ENCODE results near the gene EVI2B.
"Not testable (repeated sequence)": the region's sequence is repeated elsewhere in the genome, so short reads cannot be mapped to it uniquely, and the experiment has no call there.

The EVI2B gene

DNA sequence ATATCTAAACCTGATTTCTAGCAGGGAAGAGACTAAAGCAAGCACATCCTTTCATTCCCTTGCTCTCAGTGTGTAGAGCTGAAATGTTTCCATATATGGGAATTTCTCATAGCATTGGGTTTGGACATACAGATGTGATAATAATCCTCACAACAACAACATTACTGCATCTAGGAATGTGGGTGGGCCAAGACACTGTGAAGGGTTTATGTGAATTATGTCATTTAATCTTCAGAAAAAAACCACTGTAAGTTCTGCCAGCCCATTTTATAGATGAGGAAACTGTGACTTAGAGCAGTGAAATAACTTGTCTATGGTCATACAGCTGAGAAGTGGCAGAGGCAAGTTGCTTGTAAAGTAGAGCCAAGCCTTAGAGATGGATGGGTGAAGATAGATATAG, 22.0 kb downstream of the EVI2B start:
- no peak overlapping the region for H3K4me2 ChIP-seq (ENCODE audit: insufficient read depth, low read length, poor library complexity, severe bottlenecking)
- no peak overlapping the region for H3K27ac ChIP-seq (replicated peaks; ENCODE audit: low read length)
- no peak overlapping the region for H3K4me3 ChIP-seq (ENCODE audit: low read length in 2 of 2)
- H3K4ac ChIP-seq (ENCODE audit: low read length), result no peak overlapping the region
- no peaks in the 10 kb centered on the region for H3K27me3 ChIP-seq (ENCODE audit: control insufficient read depth in 3 of 3, insufficient read depth in 3 of 3, low read depth in 1 of 3, low read length in 3 of 3)
- H4K91ac ChIP-seq (ENCODE audit: low read depth, low read length, poor library complexity), result no peak overlapping the region
- no peak overlapping the region for H2AFZ ChIP-seq (ENCODE audit: low read length)
- H4K8ac ChIP-seq (ENCODE audit: low read depth, low read length), result no peak overlapping the region
- H3K23ac ChIP-seq (ENCODE audit: low read depth, low read length, poor library complexity), result no peak overlapping the region
- H3K14ac ChIP-seq (ENCODE audit: low read length), result no peak overlapping the region
- H2BK5ac ChIP-seq (ENCODE audit: low read length), result no peak overlapping the region
- no peak for DNase-seq (ENCODE audit: low spot score)
- H3K9me3 ChIP-seq (replicated peaks in 1 of 2; ENCODE audit: control insufficient read depth in 2 of 2, insufficient read depth in 1 of 2, low read depth in 1 of 2, low read length in 2 of 2), result no peaks in the 10 kb centered on the region
- no peak overlapping the region for H2BK120ac ChIP-seq (ENCODE audit: low read depth, low read length)
- H2AK5ac ChIP-seq (ENCODE audit: low read depth, low read length), result no peak overlapping the region
- H3K18ac ChIP-seq (ENCODE audit: low read length), result no peak overlapping the region
- H3K4me1 ChIP-seq (ENCODE audit: control insufficient read depth in 2 of 2, insufficient read depth in 1 of 2, low read depth in 1 of 2, low read length in 2 of 2), result peaks cover 0 to 2% of the 10 kb centered on the region in 2 donors
- H2BK15ac ChIP-seq (ENCODE audit: low read length), result no peak overlapping the region
- no peaks in the 10 kb centered on the region for H3K79me1 ChIP-seq (ENCODE audit: low read depth, low read length)
- no peak overlapping the region for H3K9ac ChIP-seq (ENCODE audit: low read depth, low read length, poor library complexity)
- peaks cover 3 to 20% of the 10 kb centered on the region in 2 donors for H3K36me3 ChIP-seq (replicated peaks in 1 of 2; ENCODE audit: control insufficient read depth in 2 of 2, insufficient read depth in 2 of 2, low read length in 2 of 2)
- no peak overlapping the region for H2BK12ac ChIP-seq (ENCODE audit: low read length)

DNA sequence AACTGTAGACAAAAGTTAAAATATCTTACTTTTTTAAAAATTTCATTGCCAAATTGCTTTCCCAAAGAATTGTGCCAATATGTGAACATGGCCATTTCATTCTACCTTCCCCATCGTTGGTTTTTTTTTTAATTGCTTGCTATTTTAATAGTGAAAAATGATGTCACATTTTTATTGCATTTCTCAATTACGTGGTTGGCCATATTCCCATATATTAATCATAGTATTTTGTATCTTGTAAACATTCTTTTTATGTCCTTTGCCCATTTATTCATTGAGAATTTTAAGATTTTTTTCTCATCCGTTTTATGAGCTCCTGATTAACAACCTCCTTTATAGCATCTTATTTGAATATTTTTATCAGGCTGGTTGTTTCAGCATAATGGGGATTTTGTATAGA, 24.1 kb downstream of the EVI2B start:
- H3K36me3 ChIP-seq (replicated peaks in 1 of 2; ENCODE audit: control insufficient read depth in 2 of 2, insufficient read depth in 2 of 2, low read length in 2 of 2), result peaks cover 3 to 23% of the 10 kb centered on the region in 2 donors
- H4K8ac ChIP-seq (ENCODE audit: low read depth, low read length), result no peak overlapping the region
- H3K79me1 ChIP-seq (ENCODE audit: low read depth, low read length), result no peaks in the 10 kb centered on the region
- WGBS, 2 donors (ENCODE audit: extremely low coverage in 2 of 2, insufficient read length in 2 of 2, insufficient replicate concordance in 1 of 2), result no CpG with 5 or more reads among the region's 3 CpGs
- H3K27ac ChIP-seq (replicated peaks; ENCODE audit: low read length), result no peak overlapping the region
- H3K9ac ChIP-seq (ENCODE audit: low read depth, low read length, poor library complexity), result no peak overlapping the region
- H2BK5ac ChIP-seq (ENCODE audit: low read length), result no peak overlapping the region
- no peak overlapping the region for H3K4me3 ChIP-seq (ENCODE audit: low read length in 2 of 2)
- H3K4me1 ChIP-seq (ENCODE audit: control insufficient read depth in 2 of 2, insufficient read depth in 1 of 2, low read depth in 1 of 2, low read length in 2 of 2), result no peaks in the 10 kb centered on the region
- no peak overlapping the region for H2BK15ac ChIP-seq (ENCODE audit: low read length)
- H2AFZ ChIP-seq (ENCODE audit: low read length), result no peak overlapping the region
- no peak overlapping the region for H2BK120ac ChIP-seq (ENCODE audit: low read depth, low read length)
- no peak overlapping the region for H3K14ac ChIP-seq (ENCODE audit: low read length)
- DNase-seq (ENCODE audit: low spot score), result no peak
- H2AK5ac ChIP-seq (ENCODE audit: low read depth, low read length), result no peak overlapping the region
- no peak overlapping the region for H3K23ac ChIP-seq (ENCODE audit: low read depth, low read length, poor library complexity)
- H2BK12ac ChIP-seq (ENCODE audit: low read length), result no peak overlapping the region
- no peaks in the 10 kb centered on the region for H3K27me3 ChIP-seq (ENCODE audit: control insufficient read depth in 3 of 3, insufficient read depth in 3 of 3, low read depth in 1 of 3, low read length in 3 of 3)
- H3K18ac ChIP-seq (ENCODE audit: low read length), result no peak overlapping the region
- no peak overlapping the region for H3K4ac ChIP-seq (ENCODE audit: low read length)
- no peaks in the 10 kb centered on the region for H3K9me3 ChIP-seq (replicated peaks in 1 of 2; ENCODE audit: control insufficient read depth in 2 of 2, insufficient read depth in 1 of 2, low read depth in 1 of 2, low read length in 2 of 2)
- H3K4me2 ChIP-seq (ENCODE audit: insufficient read depth, low read length, poor library complexity, severe bottlenecking), result no peak overlapping the region
- H4K91ac ChIP-seq (ENCODE audit: low read depth, low read length, poor library complexity), result no peak overlapping the region

DNA sequence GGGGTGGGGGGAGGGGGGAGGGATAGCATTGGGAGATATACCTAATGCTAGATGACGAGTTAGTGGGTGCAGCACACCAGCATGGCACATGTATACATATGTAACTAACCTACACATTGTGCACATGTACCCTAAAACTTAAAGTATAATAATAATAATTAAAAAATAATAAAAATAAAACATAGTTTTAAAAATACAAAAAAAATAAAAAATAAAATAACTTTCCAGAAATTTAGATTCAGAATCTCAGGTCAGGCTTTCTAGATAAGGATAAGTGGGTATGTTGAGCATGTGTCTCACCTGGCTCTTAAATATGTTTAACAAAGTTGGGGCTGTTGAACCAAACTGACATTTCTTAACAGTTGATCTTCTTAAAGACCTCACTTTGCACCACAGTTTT, 25.9 kb downstream of the EVI2B start:
- not testable (repeated sequence) for H3K18ac ChIP-seq (ENCODE audit: low read length); H3K9me3 ChIP-seq (replicated peaks in 1 of 2; ENCODE audit: control insufficient read depth in 2 of 2, insufficient read depth in 1 of 2, low read depth in 1 of 2, low read length in 2 of 2); H3K4me3 ChIP-seq (ENCODE audit: low read length in 2 of 2); H3K4ac ChIP-seq (ENCODE audit: low read length); H4K8ac ChIP-seq (ENCODE audit: low read depth, low read length); H4K91ac ChIP-seq (ENCODE audit: low read depth, low read length, poor library complexity); H2BK15ac ChIP-seq (ENCODE audit: low read length); H3K9ac ChIP-seq (ENCODE audit: low read depth, low read length, poor library complexity); H2BK120ac ChIP-seq (ENCODE audit: low read depth, low read length); H2BK12ac ChIP-seq (ENCODE audit: low read length); H2BK5ac ChIP-seq (ENCODE audit: low read length); H3K27me3 ChIP-seq (ENCODE audit: control insufficient read depth in 3 of 3, insufficient read depth in 3 of 3, low read depth in 1 of 3, low read length in 3 of 3); H3K4me2 ChIP-seq (ENCODE audit: insufficient read depth, low read length, poor library complexity, severe bottlenecking); H3K23ac ChIP-seq (ENCODE audit: low read depth, low read length, poor library complexity); H3K79me1 ChIP-seq (ENCODE audit: low read depth, low read length); H3K14ac ChIP-seq (ENCODE audit: low read length); H2AFZ ChIP-seq (ENCODE audit: low read length); H2AK5ac ChIP-seq (ENCODE audit: low read depth, low read length); DNase-seq (ENCODE audit: low spot score); H3K4me1 ChIP-seq (ENCODE audit: control insufficient read depth in 2 of 2, insufficient read depth in 1 of 2, low read depth in 1 of 2, low read length in 2 of 2); H3K27ac ChIP-seq (replicated peaks; ENCODE audit: low read length)
- WGBS, 2 donors (ENCODE audit: extremely low coverage in 2 of 2, insufficient read length in 2 of 2, insufficient replicate concordance in 1 of 2), result no CpG with 5 or more reads among the region's 1 CpG
- H3K36me3 ChIP-seq (replicated peaks in 1 of 2; ENCODE audit: control insufficient read depth in 2 of 2, insufficient read depth in 2 of 2, low read length in 2 of 2), result peaks cover 3 to 28% of the 10 kb centered on the region in 2 donors

- Histone ChIP-seq H4K91ac (ENCODE audit: low read depth, low read length, poor library complexity) (no peak overlapping the region), H3K36me3 (replicated peaks in 1 of 2; ENCODE audit: control insufficient read depth in 2 of 2, insufficient read depth in 2 of 2, low read length in 2 of 2) (peaks cover 0 to 25% of the 10 kb centered on the region in 2 donors), H2BK120ac (ENCODE audit: low read depth, low read length) (no peak overlapping the region), H2BK12ac (ENCODE audit: low read length) (no peak overlapping the region), H3K18ac (ENCODE audit: low read length) (no peak overlapping the region), H3K27ac (replicated peaks; ENCODE audit: low read length) (no peak overlapping the region), H3K27me3 (ENCODE audit: control insufficient read depth in 3 of 3, insufficient read depth in 3 of 3, low read depth in 1 of 3, low read length in 3 of 3) (no peaks in the 10 kb centered on the region), H2AK5ac (ENCODE audit: low read depth, low read length) (no peak overlapping the region), H3K9me3 (replicated peaks in 1 of 2; ENCODE audit: control insufficient read depth in 2 of 2, insufficient read depth in 1 of 2, low read depth in 1 of 2, low read length in 2 of 2) (no peaks in the 10 kb centered on the region), H3K4ac (ENCODE audit: low read length) (no peak overlapping the region), H2BK15ac (ENCODE audit: low read length) (no peak overlapping the region), H3K9ac (ENCODE audit: low read depth, low read length, poor library complexity) (no peak overlapping the region), H3K4me2 (ENCODE audit: insufficient read depth, low read length, poor library complexity, severe bottlenecking) (no peak overlapping the region), H2AFZ (ENCODE audit: low read length) (no peak overlapping the region), H3K14ac (ENCODE audit: low read length) (no peak overlapping the region), H3K4me3 (ENCODE audit: low read length in 2 of 2) (no peak overlapping the region), H3K23ac (ENCODE audit: low read depth, low read length, poor library complexity) (no peak overlapping the region), H3K79me1 (ENCODE audit: low read depth, low read length) (no peaks in the 10 kb centered on the region), H4K8ac (ENCODE audit: low read depth, low read length) (no peak overlapping the region), H2BK5ac (ENCODE audit: low read length) (no peak overlapping the region), H3K4me1 (ENCODE audit: control insufficient read depth in 2 of 2, insufficient read depth in 1 of 2, low read depth in 1 of 2, low read length in 2 of 2) (no peaks in the 10 kb centered on the region)
- no peak for DNase-seq (ENCODE audit: low spot score)
- no CpG with 5 or more reads among the region's 1 CpG for whole genome bisulfite sequencing, 2 donors (ENCODE audit: extremely low coverage in 2 of 2, insufficient read length in 2 of 2, insufficient replicate concordance in 1 of 2)
Measured at GRCh38 chr17:31286587-31286986, 27.3 kb downstream of the EVI2B start.
